H1 (cell line): ENCODE measurements around the gene MARCHF10. TPM values are rescaled to one million over a fixed set of nuclear protein-coding genes. Genes with fewer than 3 reads are reported as not detected.

Experiments
- CTCF ChIA-PET: fragments of 300-600 bp; sonication (Branson Sonifier 250); formaldehyde crosslinking; loops from one replicate; lab custom pipeline; 2021; ENCODE audit not compliant: partially characterized antibody; lab: Charles Lee
- POLR2A ChIA-PET: fragments of 300-600 bp; sonication (Branson Sonifier 250); formaldehyde crosslinking; loops from one replicate; lab custom pipeline; 2021; ENCODE audit warnings: inconsistent platforms; ENCODE audit not compliant: partially characterized antibody; lab: Charles Lee
- DNase-seq, 2 experiments: peaks; one replicate each; pipeline versions ENCODE4 v3.0.0 to v3.0.0-alpha.2; 2010 to 2022; ENCODE audit warnings: low spot score in 2 of 2, low read depth in 1 of 2, mixed read lengths in 1 of 2
- FAIRE-seq: peaks from 2 replicates; lab custom pipeline; 2011; peaks lifted over from hg19 to GRCh38; lab: Jason Lieb, UNC
- H2AFZ ChIP-seq: 2 replicates; pipeline ENCODE4 v1.8.1; 2012; ENCODE audit warnings: low read length, inconsistent platforms
- H2AK5ac ChIP-seq: 2 replicates; pipeline ENCODE4 v1.6.1; 2013; ENCODE audit warnings: low read depth, low read length
- H2BK120ac ChIP-seq: replicated peaks from 2 replicates; pipeline ENCODE3; 2013; ENCODE audit warnings: low read depth, low read length, inconsistent platforms
- H2BK12ac ChIP-seq: 2 replicates; pipeline ENCODE4 v1.6.1; 2013; ENCODE audit warnings: low read depth, low read length
- H2BK15ac ChIP-seq: 2 replicates; pipeline ENCODE4 v1.6.1; 2013; ENCODE audit warnings: low read length
- H2BK20ac ChIP-seq: 2 replicates; pipeline ENCODE4 v1.6.1; 2013; ENCODE audit warnings: low read length
- H2BK5ac ChIP-seq: 2 replicates; pipeline ENCODE4 v1.6.1; 2013; ENCODE audit warnings: low read depth, low read length
- H3K14ac ChIP-seq: 2 replicates; pipeline ENCODE4 v1.6.1; 2013; ENCODE audit warnings: inconsistent platforms; ENCODE audit not compliant: insufficient read length
- H3K18ac ChIP-seq: 2 replicates; pipeline ENCODE4 v1.6.1; 2013; ENCODE audit warnings: low read length; ENCODE audit errors: extremely low read depth
- H3K23ac ChIP-seq: 2 replicates; pipeline ENCODE4 v1.6.1; 2013; ENCODE audit warnings: inconsistent platforms; ENCODE audit not compliant: insufficient read length
- H3K23me2 ChIP-seq: 2 replicates; pipeline ENCODE4 v1.6.1; 2013; ENCODE audit warnings: low read depth, low read length
- H3K27ac ChIP-seq: 2 replicates; pipeline ENCODE4 v1.6.1; 2011; ENCODE audit warnings: low read depth, low read length, inconsistent platforms
- H3K27me3 ChIP-seq, 4 experiments: replicated peaks in 1 of 4; 1 replicate in 1 of 4; 2 replicates in 3 of 4; pipeline versions ENCODE4 v1.6.1 to v1.8.1; 2011 to 2013; ENCODE audit warnings: low read length in 3 of 4, mild to moderate bottlenecking in 3 of 4, inconsistent platforms in 2 of 4, mixed read lengths in 2 of 4, moderate library complexity in 1 of 4; ENCODE audit not compliant: control insufficient read depth in 3 of 4, insufficient read depth in 3 of 4; ENCODE audit errors: extremely low read depth in 1 of 4
- H3K36me3 ChIP-seq, 4 experiments: 2 replicates each; pipeline versions ENCODE4 v1.6.1 to v1.8.1; 2011 to 2013; ENCODE audit warnings: mild to moderate bottlenecking in 4 of 4, low read length in 3 of 4, moderate library complexity in 2 of 4, control low read depth in 1 of 4, inconsistent platforms in 1 of 4; ENCODE audit not compliant: insufficient read depth in 4 of 4, control insufficient read depth in 2 of 4
- H3K4ac ChIP-seq: replicated peaks from 2 replicates; pipeline ENCODE3; 2013; ENCODE audit warnings: low read length, low read depth, mixed read lengths, inconsistent platforms; ENCODE audit not compliant: insufficient read length
- H3K4me1 ChIP-seq, 4 experiments: replicated peaks in 1 of 4; 1 replicate in 1 of 4; 2 replicates in 3 of 4; pipeline versions ENCODE4 v1.6.1 to v1.8.1; 2011 to 2013; ENCODE audit warnings: low read length in 3 of 4, inconsistent platforms in 2 of 4, mixed read lengths in 1 of 4; ENCODE audit not compliant: insufficient read depth in 4 of 4, control insufficient read depth in 3 of 4
- H3K4me2 ChIP-seq, 2 experiments: 2 replicates each; pipeline versions ENCODE4 v1.6.1 to v1.8.1; 2011 to 2013; ENCODE audit warnings: low read depth in 2 of 2, low read length in 2 of 2, control low read depth in 1 of 2, inconsistent platforms in 1 of 2, mild to moderate bottlenecking in 1 of 2; ENCODE audit not compliant: insufficient read depth in 1 of 2
- H3K4me3 ChIP-seq, 4 experiments: fragments of 200-600, 300-600 bp in 1 of 4; sonication (generic), shearing (Covaris generic), sonication (Bioruptor Twin) in 1 of 4; 2 replicates each; pipeline versions ENCODE4 v1.5.1 to v1.8.1; 2011 to 2016; ENCODE audit warnings: low read length in 4 of 4, low read depth in 3 of 4, control low read depth in 2 of 4, inconsistent platforms in 2 of 4, mild to moderate bottlenecking in 2 of 4, mixed read lengths in 1 of 4, moderate library complexity in 1 of 4; ENCODE audit not compliant: insufficient read depth in 2 of 4; ENCODE audit errors: extremely low read depth in 1 of 4
- H3K56ac ChIP-seq: replicated peaks from 2 replicates; pipeline ENCODE3; 2013; ENCODE audit warnings: low read depth, mild to moderate bottlenecking, mixed read lengths, low read length, inconsistent platforms; ENCODE audit not compliant: insufficient read length
- H3K79me1 ChIP-seq: 2 replicates; pipeline ENCODE4 v1.6.1; 2013; ENCODE audit warnings: low read depth, low read length, control low read depth
- H3K79me2 ChIP-seq, 2 experiments: 2 replicates each; pipeline versions ENCODE4 v1.6.1 to v1.8.1; 2012 to 2013; ENCODE audit warnings: low read length in 2 of 2, mild to moderate bottlenecking in 2 of 2, inconsistent platforms in 1 of 2; ENCODE audit not compliant: insufficient read depth in 2 of 2, control insufficient read depth in 1 of 2
- H3K9ac ChIP-seq, 4 experiments: replicated peaks in 1 of 4; 1 replicate in 1 of 4; 2 replicates in 3 of 4; pipeline versions ENCODE4 v1.6.1 to v1.8.1; 2011 to 2013; ENCODE audit warnings: low read depth in 3 of 4, low read length in 3 of 4, control low read depth in 2 of 4, mild to moderate bottlenecking in 2 of 4, moderate library complexity in 2 of 4, inconsistent platforms in 1 of 4; ENCODE audit errors: extremely low read depth in 1 of 4
- H3K9me3 ChIP-seq, 2 experiments: 2 replicates each; pipeline versions ENCODE4 v1.6.1 to v1.8.1; 2012 to 2013; ENCODE audit warnings: mild to moderate bottlenecking in 2 of 2, moderate library complexity in 2 of 2, control low read depth in 1 of 2, inconsistent platforms in 1 of 2, low read depth in 1 of 2, low read length in 1 of 2, mixed read lengths in 1 of 2; ENCODE audit not compliant: insufficient read depth in 2 of 2
- H4K20me1 ChIP-seq, 2 experiments: replicated peaks in 1 of 2; 2 replicates each; pipeline versions ENCODE3 to v1.8.1; 2011 to 2013; ENCODE audit warnings: inconsistent platforms in 2 of 2, low read length in 2 of 2, mild to moderate bottlenecking in 1 of 2; ENCODE audit not compliant: insufficient read depth in 2 of 2, control insufficient read depth in 1 of 2
- H4K5ac ChIP-seq: 2 replicates; pipeline ENCODE4 v1.6.1; 2013; ENCODE audit warnings: low read length, low read depth, mixed read lengths, inconsistent platforms; ENCODE audit not compliant: insufficient read length
- H4K8ac ChIP-seq: 2 replicates; pipeline ENCODE4 v1.8.0; 2013; ENCODE audit warnings: mild to moderate bottlenecking, moderate library complexity, low read length, inconsistent platforms; ENCODE audit not compliant: insufficient read depth; ENCODE audit errors: extremely low read depth
- H4K91ac ChIP-seq: replicated peaks from 2 replicates; pipeline ENCODE3; 2013; ENCODE audit warnings: low read length, mixed read lengths, inconsistent platforms; ENCODE audit not compliant: insufficient read length
- BRCA1 ChIP-seq: IDR thresholded peaks from 2 replicates; pipeline ENCODE4 v1.6.1; 2012; ENCODE audit warnings: low read depth, low read length, improper control_type of control experiment
- GTF2F1 ChIP-seq: IDR thresholded peaks from 2 replicates; pipeline ENCODE4 v1.6.1; 2012; ENCODE audit warnings: low read depth, low read length, improper control_type of control experiment, borderline replicate concordance
- JUND ChIP-seq: IDR thresholded peaks from 2 replicates; pipeline ENCODE4 v1.6.1; 2011; ENCODE audit warnings: mild to moderate bottlenecking, improper control_type of control experiment, low read length
- KDM4A ChIP-seq: IDR thresholded peaks from one replicate; pipeline ENCODE4 v1.7.1; 2012; ENCODE audit warnings: low read depth, mild to moderate bottlenecking, moderate library complexity, low read length, inconsistent platforms; ENCODE audit not compliant: severe bottlenecking
- POLR2AphosphoS5 ChIP-seq: IDR thresholded peaks from 2 replicates; pipeline ENCODE4 v1.6.1; 2011; ENCODE audit warnings: low read depth, low read length
- RNF2 ChIP-seq: fragments of 200-900, 300-1000 bp; sonication (generic); IDR thresholded peaks from 2 replicates; pipeline ENCODE4 v1.7.1; 2016; ENCODE audit warnings: borderline replicate concordance, low read depth, mild to moderate bottlenecking, antibody characterized with exemption, low read length; ENCODE audit not compliant: poor library complexity, severe bottlenecking; ENCODE audit errors: missing control alignments
- SIRT6 ChIP-seq: IDR thresholded peaks from one replicate; pipeline ENCODE4 v1.7.1; 2012; ENCODE audit warnings: low read length, inconsistent platforms
- SP2 ChIP-seq: IDR thresholded peaks from 2 replicates; pipeline ENCODE4 v1.6.1; 2012; ENCODE audit warnings: mild to moderate bottlenecking, low read length, inconsistent platforms
- SRF ChIP-seq: IDR thresholded peaks from 2 replicates; pipeline ENCODE4 v1.6.1; 2011; ENCODE audit warnings: mild to moderate bottlenecking, low read depth, low read length, moderate library complexity
- WGBS, 2 experiments: shearing (Covaris generic) in 1 of 2; methylation state at CpG; one replicate each; pipeline versions ENCODE4 v1.1.6 to v1.1.7; 2013 to 2015; ENCODE audit warnings: low lambda C conversion rate in 2 of 2, mixed read lengths in 2 of 2, inconsistent platforms in 1 of 2, low coverage in 1 of 2, missing lambda C conversion rate in 1 of 2; ENCODE audit not compliant: insufficient replicate concordance in 2 of 2, insufficient coverage in 1 of 2, insufficient read length in 1 of 2; ENCODE audit errors: extremely low coverage in 1 of 2, missing lambda C conversion rate in 1 of 2; 5-methylcytosine and 5-hydroxymethylcytosine counted together
- polyA plus RNA-seq, 7 experiments: library from polyadenylated mRNA; depleted of rRNA in 3 of 7; stranded (reverse) in 5 of 7; unstranded in 2 of 7; fragments of >200 nt in 5 of 7; fragments of 200-250 nt in 2 of 7; gene quantifications; 1 replicate in 5 of 7; 2 replicates in 1 of 7; 4 replicates in 1 of 7; pipeline versions ENCODE4 v1.2.1 to v1.2.3, GENCODE V29; 2011 to 2013; ENCODE audit warnings: missing spikeins in 2 of 7, mixed read lengths in 2 of 7
- total RNA-seq: library from RNA; stranded (reverse); fragmentation: NEBNext Ultra II Directional; extraction: Animal tissue kit (Norgen Biotek cat#: 25700); gene quantifications from 2 replicates; pipeline ENCODE4 v1.2.1, GENCODE V29; 2021

The MARCHF10 gene
- total and polyA plus RNA-seq, 2 of the 8 experiments (the other 6 are each of a cell fraction or from before 2014, with no cell fraction given): 0.48 to 0.73 TPM

DNA sequence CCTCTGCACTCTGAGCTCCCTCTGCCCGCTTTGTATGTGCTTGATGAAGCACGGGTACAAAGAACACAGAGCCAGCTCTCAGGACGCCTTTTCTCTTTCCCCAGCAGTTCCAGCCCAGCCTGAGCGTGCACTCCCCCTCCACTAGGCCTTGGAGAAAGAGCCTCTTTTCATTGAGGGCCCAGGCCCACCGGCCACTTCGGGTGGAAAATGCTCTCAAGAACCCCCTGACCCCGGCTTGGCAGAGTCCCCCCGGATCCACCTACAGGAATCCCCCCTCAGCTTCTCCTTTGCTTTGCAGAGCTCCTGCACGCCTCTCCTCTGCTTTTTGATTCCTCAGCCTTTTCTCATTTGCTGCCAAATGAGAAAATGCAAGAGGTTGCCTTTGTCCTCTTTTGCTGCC is 150.4 kb downstream of the MARCHF10 start:
- H4K20me1 ChIP-seq: no peaks in the 10 kb centered on the region
- WGBS, 2 experiments: 87% methylated on average over 9 of the region's 9 CpGs; no CpG with 5 or more reads in 1 of the 2 experiments

More for the DNA sequence above, 150.4 kb downstream of the MARCHF10 start:
- no peak overlapping the region for H3K4me2 ChIP-seq
- peak overlapping the region; percentile 57 for H4K8ac ChIP-seq
- no peak overlapping the region for H4K5ac ChIP-seq
- H3K36me3 ChIP-seq: no peaks in the 10 kb centered on the region
- peaks cover 0 to 4% of the 10 kb centered on the region in 2 experiments; a peak in 1 of 4 replicates for H3K9me3 ChIP-seq
- DNase-seq (no peak), FAIRE-seq (no peak)
- no peak overlapping the region for H4K91ac ChIP-seq
- H2BK120ac ChIP-seq: no peak overlapping the region
- H3K27me3 ChIP-seq: no peaks in the 10 kb centered on the region
- H2BK5ac ChIP-seq: no peak overlapping the region
- H3K23me2 ChIP-seq: peaks cover 6% of the 10 kb centered on the region
- H3K14ac ChIP-seq: no peak overlapping the region
- H2BK15ac ChIP-seq: no peak overlapping the region
- H3K79me2 ChIP-seq: no peaks in the 10 kb centered on the region; a peak in 1 of 4 replicates
- H3K56ac ChIP-seq: no peak overlapping the region
- no peaks in the 10 kb centered on the region; the same call in 1 of the 2 replicates for H3K79me1 ChIP-seq
- H2BK20ac ChIP-seq: no peak overlapping the region
- peaks cover 0 to 13% (median 10%) of the 10 kb centered on the region in 4 experiments; a peak in 6 of 7 replicates for H3K4me1 ChIP-seq
- H3K23ac ChIP-seq: no peak overlapping the region
- no peak overlapping the region for H3K18ac ChIP-seq
- H3K27ac ChIP-seq: no peak overlapping the region
- H3K4ac ChIP-seq: no peak overlapping the region
- TF ChIP-seq BRCA1 (no peak), SRF (no peak), POLR2AphosphoS5 (no peak), GTF2F1 (no peak), JUND (no peak), RNF2 (no peak), SP2 (no peak), SIRT6 (no peak), KDM4A (no peak)
- TF ChIP-seq, all 59 proteins: peak for 0
- no peak overlapping the region for H3K4me3 ChIP-seq
- H2AFZ ChIP-seq: no peak overlapping the region
- ChIA-PET CTCF (interaction anchor here (1.3 to 2.8 kb wide), 2 partner anchors 15 to 19 kb away, joined by 4 to 11 read pairs; no protein-coding TSS in a partner anchor), POLR2A (interaction anchor here (1.8 kb wide), 1 partner anchor 17 kb away, joined by 4 read pairs; no protein-coding TSS in a partner anchor)
- H2AK5ac ChIP-seq: no peak overlapping the region
- no peak overlapping the region for H2BK12ac ChIP-seq
- H3K9ac ChIP-seq: no peak overlapping the region
